D341Med (cell line): ENCODE measurements around the gene AP3S1.

Experiments
- DNase-seq: peaks from one replicate; pipeline ENCODE4 v3.0.0; 2012; ENCODE audit warnings: low spot score

Gene AP3S1

DNA sequence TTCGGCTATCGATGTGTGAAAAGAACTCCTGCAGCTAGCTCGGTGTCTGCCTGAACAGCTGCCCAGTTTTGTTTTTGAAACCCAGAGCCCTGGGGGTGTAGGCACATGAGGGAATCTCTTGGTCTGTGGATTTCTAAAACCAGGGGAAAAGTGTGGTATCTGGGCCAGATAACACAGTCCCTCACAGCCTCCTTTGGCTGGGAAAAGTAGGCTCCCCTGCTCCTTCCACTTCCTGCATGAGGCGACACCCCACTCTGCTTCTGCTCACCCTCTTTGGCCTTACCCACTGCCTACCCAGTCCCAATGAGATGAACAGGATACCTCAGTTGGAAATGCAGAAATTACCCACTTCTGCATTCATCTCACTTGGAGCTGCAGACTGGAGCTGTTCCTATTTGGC is 15.8 kb upstream of the AP3S1 start:
- DNase-seq = no peak

DNA sequence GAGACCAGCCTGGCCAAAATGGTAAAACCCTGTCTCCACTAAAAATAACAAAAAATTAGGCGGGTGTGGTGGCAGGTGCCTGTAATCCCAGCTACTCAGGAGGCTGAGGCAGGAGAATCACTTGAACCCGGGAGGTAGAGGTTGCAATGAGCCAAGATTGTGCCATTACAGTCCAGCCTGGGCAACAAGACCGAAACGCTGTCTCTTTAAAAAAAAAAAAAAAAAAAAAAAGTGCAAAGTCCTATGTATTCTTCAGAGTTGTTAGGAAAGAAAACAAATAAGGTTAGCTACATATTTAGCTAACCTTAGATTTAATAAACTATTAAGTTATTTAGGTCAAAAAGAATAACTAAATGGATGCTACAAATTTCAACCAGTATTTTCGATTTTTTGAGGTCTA is 11.8 kb upstream of the AP3S1 start:
- no peak for DNase-seq

DNA sequence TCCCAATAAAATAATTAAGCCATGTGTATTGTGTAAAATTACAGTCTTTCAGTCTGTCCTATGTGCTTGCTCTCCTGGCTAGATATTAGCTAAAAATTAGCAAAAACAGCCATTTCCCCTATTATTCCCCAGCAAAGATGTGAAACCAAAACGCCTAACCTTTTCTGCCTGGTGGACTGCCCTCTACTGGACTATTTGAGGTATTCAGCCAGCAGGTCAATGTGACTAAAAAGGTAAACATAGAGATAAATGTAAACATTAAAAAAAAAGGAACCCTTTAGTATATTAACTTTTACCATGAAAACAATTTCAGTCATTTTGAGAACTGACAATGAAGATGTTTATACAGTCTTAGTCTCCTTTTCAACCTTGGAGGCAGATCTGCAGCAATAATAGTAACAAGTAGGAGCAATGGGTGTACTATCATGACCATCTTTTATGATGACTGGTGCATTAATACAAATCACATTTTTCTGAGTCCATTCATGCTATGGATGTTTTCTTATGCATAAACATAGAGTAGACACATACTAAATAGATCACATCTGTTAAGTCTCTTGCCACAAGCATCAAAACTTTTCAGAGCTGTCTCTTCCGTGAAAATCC is 10.5 kb upstream of the AP3S1 start:
- DNase-seq = peak; percentile 48

DNA sequence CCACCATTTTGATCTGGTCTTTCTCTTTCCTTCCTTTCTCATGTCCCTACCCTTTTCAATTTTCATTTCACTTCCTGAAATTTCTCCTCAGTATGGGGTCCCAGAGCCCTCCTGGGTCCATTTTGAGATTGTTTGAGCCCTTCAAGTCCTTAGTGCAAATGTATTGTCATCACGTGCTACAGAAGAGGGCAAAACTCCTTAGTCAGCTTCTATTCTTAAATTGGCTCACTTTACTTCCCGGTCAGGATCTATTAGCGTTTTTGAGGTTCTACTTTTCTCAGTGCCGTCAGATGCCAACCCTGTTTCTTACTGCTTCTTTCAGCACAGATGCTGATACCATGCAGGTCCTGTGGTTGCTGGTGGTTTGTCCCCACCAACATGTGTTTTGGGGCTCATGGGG is 6.3 kb upstream of the AP3S1 start:
- DNase-seq = no peak

DNA sequence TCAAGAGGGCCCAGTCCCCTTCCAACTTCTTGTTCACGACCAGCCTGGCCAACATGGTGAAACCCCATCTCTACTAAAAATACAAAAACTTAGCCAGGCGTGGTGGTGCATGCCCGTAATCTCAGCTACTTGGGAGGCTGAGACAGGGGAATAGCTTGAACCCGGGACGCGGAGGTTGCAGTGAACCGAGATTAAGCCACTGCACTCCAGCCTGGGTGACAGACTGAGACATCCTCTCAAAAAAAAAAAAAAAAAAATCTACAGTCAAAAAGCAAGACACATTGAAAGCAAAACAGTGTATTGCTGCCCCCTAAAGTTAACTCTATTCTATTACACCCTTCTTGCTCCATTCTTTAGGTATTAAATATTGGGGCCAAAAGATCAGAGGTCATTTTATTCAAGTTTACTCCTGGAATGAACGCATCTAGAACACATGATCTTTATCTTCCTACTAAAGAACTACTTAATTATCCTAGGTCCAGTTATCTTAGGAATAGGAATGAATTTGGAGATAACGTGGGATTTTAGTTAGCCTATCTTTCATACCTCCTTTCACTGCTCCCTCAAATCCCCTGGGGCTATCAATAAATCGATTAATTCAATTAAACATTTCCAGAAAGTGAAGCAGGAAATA is 2.7 kb upstream of the AP3S1 start:
- peak; percentile 35 for DNase-seq

DNA sequence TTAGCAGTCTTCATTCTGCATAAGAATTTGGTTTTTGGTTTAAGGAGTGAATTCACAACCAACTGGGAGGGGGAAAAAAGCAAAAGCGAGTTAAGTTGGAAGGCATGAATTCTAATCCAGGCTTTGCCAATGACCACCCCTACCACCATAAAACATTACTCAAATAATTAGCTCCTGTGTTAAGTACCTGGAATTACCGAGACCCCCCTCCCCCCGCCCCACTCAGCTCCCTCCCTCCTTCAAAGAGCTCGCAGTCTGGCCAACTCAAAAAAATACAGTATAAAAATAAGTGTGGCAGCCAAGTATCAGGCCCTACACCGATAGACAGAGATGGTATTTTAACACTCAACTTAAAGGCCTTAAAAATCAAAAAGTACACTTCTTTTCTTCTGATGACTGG is 862 bp upstream of the AP3S1 start:
- DNase-seq = no peak

DNA sequence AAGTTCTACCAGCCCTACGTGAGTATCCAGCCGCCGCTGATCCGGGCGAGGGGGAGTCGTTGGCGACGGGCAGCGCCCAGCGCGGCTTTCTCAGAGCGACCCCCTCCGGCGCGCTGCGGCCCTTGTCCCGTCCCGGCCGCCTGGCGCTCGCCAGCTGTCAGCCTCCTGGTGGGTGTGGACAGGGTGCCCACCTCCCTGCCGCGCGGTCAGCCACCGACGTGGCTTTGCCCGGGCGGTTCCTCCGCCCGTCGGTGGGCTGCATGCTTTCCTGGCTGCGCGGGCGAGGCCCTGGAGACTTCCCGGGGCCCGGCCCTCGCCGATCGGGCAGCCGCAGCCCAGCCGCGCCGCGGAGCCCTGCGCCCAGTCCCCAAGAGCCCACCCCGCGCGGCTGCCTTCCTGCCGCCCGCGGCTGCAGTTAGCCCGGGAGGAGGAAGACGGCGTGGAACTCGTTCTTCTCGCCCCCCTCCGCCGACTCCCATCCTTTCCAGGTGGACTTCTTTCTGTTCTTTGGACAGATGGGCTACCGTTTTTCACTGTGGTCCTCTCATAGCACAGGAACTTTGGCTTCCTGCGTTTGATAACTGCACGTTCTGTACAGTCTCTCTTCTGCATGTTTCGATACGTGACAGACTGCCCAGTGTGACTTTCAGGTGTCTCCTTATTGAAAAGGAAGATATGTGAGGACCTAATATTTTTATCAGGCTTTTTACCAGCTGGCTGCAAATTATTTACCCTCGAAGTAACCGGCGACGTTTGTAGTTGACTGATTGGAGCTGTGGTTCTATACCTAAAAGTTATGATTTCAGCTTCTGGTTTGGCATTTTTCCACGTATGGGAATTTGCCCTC is 577 bp downstream of the AP3S1 start:
- peak; percentile 84 for DNase-seq

DNA sequence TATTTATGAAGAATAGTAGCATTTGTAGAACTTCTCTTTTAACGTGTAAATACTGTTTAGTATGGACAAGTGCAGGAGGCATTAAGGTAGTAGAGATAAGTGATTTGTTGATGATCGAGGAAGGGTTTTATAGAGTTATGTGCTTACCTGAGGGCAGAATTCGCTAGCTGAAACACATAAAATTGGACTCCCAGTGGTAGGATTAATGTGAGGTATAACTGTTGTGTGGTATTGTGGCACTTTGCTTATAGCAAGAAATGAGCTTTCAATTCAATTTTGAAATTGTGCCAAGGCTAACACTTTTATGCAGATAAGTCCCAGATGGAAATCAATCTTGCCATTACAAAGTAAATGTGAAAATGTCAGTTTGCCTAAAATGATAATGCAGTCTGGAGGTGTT is 1.2 kb downstream of the AP3S1 start:
- DNase-seq = no peak

DNA sequence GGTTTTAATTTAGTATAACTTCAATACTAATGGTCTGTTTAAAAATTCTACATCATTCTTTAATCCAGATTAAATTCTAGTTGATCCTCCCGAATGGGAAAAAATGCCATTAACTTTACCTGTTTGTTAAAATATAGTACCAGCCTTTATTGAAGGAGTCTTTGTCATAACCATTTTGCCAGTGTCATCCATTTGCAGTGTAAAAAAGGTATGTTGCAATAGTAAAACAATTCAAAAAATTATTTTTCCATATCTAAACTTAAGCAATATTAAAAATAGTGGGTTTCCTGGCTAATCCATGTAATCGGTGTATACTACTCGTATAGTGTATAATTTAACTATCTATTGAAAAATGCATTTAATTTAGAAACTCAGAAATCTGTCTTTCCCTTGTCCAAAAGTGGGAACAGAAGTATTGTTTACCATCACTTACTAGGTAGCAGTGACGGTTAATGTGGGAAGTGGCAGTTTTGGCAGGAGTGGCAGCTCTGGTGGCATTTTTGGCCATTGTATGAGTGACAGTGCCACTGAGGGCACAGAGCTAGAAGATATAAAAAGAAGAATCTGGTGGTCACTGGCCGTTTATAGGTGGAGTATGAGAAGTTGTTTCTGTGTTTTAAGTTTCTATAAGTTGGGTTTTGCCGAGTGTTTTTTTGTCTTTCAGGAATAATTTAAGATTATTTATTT is 1.9 kb downstream of the AP3S1 start:
- no peak for DNase-seq

DNA sequence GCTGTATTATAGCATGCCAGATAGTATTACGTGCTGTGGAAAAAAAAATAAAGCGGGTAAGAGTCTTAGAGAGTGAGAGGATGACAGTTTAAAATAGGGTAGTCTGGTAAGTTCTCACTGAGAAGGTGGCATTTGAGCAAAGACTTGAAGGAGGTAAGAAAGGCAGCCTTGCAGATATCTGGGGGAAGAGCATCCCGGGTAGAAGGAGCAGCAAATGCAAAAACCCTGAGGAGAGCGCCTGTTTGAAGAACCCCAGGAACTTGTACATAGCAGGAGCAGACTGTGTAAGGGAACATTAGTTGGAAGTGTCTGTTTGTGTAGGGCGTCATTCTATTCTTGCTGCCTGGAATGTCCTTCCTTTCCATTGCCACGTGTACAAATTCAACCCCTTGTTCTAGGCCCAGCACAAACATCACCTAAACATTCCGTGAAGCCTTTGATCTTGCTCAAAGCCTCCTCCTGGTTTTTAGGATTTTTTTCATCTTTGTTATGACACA is 2.6 kb downstream of the AP3S1 start:
- no peak for DNase-seq

DNA sequence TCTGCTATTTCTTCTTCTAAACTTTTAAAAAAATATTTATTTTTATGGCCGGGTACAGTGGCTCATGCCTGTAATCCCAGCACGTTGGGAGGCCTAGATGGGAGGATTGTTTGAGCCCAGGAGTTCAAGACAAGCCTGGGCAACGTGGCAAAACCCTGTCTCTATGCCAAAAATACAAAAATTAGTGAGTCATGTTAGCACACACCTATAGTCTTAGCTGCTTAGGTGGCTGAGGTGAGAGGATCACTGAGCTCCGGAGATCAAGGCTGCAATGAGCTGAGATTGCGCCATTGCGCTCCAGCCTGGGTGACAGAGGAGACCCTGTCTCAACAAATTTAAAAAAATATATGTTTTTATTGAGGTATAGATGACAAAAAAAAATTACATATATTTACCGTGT is 5.6 kb downstream of the AP3S1 start:
- DNase-seq = no peak

DNA sequence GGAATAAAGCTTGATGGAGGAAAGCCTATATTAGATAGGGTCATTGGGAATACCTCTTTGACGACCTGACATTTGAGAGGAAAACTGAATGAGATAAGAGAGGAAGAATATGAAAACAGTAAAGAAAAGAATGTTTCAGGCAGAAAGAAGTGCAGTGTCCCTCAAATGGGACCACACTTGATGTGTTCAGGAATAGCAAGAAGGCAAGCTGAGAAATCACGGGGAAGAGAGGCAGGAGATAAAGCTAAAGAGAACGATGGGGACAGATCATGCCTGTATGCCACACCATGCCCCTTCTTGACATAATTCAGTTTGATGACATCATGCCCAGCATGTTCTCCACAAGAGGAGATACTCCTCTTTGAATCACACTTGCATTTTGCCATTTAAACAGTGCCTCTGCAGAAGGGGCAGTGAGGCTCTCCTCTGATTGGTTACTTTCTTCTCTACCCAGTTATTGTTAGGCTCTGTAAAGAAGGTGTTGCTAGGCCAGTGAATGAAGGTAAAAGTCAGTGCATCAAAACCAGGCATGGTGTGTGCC is 7.6 kb downstream of the AP3S1 start:
- DNase-seq = no peak

DNA sequence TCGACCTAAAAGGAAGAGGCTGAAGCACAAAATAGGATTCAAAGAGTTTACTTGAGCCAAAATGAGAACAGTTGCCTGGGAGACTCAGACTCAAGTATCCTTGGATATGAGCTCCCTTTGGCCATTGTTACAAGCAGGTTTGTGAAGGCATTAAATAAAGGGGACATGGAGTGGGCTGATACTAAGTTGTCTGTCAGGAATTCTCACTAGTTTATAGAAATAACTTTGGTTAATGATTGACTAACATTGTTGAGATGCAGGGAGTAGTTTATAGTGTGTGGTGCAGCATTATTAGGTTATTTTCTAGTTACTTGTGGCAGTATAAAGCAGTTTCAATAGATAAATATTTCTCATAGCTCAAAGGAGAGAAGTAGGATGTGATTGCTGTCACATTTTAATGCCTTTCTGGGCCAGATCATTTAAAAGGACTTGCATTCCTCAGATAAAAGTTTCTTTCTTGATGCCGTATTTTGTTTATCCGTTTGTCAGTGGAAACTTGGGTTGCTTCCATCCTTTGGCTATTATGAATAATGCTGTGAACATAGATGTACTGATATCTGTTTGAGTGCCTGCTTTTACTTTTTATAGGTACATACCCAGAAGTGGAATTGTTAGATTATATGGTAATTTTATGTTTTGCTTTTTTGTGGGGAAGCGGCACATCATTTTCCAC is 9.1 kb downstream of the AP3S1 start:
- no peak for DNase-seq

DNA sequence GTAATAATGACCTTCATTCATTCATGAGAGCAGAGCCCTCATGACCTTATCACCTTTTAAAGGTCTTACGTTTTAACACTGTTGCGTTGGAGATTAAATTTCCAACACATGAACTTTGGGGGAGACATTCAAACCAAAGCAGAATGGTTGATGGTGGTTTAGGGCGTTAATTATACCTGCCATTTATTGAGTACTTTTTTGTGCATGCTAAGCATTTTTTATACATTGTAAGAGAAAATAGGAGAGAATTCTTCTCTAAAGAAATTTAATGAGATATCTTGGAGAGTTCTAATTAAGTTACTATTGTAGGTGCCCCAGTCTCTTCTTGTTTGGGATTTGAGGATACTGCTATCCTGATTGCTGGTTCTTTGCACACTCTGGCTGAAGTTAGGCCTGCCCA is 12.4 kb downstream of the AP3S1 start:
- DNase-seq = no peak

DNA sequence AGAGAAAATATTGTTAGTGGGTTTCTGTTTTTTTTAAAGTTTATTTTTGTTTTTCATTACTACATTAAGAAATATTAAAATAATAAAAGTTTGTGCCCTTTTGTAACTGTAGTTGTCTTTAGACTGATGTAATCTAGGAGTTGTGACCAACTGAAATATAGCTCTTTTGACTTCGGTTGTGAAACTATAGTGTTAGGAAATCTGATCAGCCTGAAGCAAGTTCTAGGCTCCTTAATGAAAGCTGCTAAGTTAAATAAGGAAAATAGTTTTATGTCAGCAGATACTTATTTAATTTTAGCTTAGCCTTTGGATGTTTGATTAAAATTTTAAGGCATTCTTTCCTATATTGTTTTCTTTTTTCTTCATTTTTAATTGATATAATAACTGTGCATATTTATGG is 14.2 kb downstream of the AP3S1 start:
- no peak for DNase-seq

DNA sequence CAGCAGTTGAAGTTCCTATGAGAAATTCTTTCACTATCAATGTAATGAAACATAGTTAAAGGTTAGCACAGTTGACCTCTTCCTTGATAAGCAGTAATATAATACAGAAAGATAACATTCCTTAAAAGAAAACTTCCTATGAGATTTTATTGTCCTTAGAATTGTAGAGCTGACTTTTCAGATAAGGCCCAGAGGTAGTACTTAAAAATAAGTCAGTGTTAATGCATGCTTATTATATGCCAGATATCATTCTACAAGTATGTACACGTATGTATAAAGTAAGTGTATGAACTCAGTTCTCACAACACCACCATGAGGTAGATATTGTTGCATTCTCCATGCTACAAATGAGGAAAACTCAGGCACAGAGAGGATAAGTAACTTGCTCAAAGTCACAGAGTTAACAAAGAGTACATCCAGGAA is 15.3 kb downstream of the AP3S1 start:
- DNase-seq = no peak

DNA sequence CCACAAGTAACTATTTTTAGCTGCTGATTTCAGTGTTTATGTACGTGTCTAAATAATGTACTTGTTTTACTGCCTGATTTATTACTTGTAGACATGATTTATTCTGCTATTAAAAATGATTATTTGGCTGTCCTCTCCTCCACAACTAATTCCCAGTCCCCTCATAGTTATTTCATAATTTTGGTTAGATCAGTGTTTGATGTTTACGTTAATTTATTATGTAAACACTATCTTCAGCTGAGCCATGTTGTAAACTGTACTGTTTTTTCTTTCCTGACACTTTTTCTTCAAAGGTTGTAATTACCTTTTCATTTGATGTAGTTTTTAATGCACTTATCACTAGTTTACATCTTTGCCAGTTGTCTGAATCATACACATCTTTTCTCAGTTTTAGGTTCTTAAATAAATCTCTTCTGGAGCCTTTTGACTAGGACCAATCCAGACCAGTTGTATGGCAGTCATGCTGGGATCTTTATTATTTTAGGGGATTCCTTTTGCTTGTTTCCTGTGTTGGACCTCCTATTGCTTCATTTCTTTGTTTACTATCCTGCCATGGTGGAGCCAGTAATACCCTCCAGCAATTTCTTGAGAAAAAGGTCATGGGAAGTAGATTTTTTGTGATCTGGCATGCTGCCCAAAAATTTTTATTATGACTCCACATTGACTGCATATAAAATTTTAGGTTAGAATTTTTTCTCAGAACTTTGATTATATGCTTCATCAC is 16.1 kb downstream of the AP3S1 start:
- DNase-seq = no peak

DNA sequence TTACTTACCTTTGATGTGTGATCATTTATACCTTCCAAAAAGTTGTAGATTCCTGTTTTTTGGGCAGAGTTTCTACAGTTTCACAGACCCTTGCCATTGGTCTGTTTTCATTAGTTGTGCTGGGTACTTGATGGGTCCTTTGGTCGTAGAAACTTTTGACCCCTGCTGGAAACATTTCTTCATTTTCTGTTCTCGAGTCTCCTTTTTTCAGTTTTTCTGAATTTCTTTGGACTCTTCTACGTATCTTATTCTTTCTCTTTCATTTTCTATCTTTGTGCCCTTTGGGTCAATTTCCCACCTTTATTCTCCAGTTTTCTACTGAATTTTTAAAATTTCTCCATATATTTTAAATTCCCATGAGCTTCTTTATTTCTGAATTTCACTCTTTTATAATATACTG is 16.7 kb downstream of the AP3S1 start:
- no peak for DNase-seq

DNA sequence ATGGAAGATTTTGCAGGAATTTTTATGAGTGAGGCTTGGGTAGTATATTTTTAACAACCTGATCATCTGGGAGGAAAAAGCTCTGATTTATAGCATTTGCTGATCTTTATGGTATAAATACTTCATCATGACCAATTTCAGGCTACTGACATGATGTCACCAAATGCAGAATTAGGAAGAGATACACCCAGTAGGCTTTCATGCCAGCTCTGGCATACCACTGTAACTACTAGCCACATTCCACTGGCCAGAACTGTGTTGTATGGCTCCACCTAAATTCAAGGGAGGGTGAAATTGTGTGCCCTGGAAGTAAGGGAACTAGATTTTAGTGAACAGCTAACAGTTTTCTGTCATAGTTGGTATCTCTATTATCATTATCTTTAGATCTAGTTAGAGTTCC is 17.6 kb downstream of the AP3S1 start:
- no peak for DNase-seq

DNA sequence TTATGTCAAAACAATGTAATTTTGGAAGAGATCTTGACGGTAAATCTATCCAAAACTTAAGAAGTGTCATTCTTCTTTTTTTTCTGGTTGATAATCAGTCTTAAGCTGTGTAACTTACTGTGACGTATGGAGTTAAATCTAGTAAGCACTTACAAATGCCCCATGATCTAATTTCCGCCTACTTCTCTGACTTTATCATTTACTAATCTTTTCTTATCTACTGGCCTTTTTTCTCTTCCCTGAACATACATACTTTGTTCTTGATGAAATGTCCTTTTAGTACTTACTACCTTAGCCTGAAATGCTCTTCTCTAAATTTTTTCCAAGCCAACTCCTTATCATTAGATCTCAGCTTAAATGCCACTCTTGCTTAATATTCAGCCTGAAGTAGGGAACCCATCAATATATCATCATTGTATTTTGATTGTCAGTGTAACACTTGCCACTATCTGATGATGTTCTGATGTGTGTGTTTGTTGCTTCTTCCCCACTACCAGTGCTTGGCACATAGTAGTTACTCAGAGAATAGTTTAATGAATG is 27.6 kb downstream of the AP3S1 start:
- DNase-seq = no peak

DNA sequence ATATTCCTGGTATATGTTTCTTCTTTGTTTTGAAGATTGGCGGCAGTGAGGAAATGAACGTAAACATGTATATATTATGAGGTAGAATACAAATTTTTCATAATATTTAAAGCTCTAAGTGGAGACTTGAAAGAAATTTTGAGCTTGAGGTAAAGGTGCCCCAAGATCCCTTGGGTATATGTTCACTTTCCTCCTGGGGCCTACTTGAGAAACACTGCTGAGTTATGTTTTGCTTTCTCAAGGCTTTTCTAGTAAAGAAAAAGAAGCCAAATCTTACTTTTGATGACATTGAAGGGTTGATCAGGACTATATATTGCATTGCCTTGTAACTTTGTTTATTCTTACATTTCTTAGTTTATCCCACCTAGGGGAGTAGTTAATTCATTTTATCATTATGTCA is 30.7 kb downstream of the AP3S1 start:
- DNase-seq = no peak
